Measurements from ENCODE around the gene L3MBTL4.

The L3MBTL4 gene

DNA sequence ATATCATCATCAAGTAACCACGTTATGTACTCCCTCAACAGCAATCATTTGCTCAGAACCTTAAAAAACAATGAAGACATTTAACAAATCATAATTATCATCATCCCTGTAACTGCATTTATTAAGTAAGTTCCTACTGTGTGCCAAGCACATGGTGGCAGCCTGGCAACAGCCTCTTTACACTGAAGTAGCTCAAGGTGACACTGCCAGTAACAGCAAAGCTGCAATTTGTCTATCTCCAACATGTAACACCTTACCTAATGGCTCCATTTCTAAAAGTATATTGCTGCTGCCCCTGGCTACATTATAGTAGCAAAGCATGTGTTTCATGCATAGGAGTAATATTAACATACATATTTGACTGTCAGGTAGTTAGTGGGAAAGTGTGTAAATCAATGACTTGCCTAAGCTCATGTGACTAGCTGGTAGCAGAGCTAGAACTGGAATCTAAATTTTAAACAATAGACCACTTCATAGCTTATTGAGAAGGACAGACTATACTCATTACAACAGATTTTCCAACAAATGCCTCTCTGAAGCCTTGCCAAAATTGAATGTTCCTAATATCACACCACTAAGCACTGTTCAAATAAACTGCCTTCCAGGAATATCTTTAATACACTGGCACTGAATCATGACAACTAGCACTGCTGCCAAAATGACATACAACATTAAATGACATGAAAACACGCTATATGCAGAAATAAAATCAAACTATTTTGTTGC lies 86.7 kb downstream of the L3MBTL4 start:
- no peak for DNase-seq (ENCODE audit: low spot score)
- TF ChIP-seq, protein P1, sequence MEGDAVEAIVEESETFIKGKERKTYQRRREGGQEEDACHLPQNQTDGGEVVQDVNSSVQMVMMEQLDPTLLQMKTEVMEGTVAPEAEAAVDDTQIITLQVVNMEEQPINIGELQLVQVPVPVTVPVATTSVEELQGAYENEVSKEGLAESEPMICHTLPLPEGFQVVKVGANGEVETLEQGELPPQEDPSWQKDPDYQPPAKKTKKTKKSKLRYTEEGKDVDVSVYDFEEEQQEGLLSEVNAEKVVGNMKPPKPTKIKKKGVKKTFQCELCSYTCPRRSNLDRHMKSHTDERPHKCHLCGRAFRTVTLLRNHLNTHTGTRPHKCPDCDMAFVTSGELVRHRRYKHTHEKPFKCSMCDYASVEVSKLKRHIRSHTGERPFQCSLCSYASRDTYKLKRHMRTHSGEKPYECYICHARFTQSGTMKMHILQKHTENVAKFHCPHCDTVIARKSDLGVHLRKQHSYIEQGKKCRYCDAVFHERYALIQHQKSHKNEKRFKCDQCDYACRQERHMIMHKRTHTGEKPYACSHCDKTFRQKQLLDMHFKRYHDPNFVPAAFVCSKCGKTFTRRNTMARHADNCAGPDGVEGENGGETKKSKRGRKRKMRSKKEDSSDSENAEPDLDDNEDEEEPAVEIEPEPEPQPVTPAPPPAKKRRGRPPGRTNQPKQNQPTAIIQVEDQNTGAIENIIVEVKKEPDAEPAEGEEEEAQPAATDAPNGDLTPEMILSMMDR (IDR thresholded peaks at IDR 0.05; ENCODE audit: extremely low read depth, missing control alignments): no peak

DNA sequence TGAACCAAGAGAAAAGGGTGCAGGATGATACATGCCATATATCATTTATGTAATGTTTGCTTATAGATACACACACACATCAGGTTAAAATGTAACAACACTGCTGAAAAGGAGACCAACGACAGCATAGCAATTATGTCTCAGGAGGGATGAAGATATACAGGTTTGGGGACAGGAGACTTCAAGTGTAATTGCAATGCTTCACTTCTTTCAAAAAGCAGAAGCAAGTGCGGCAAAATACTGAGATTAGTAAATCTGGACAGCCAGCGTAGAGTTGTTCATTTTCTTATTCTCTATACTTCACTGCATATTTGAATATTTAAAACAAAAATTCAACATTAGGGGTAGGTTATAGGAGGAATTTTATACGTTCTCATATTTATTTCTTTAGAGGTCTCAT lies 87.2 kb downstream of the L3MBTL4 start:
- DNase-seq (ENCODE audit: low spot score): no peak
- TF ChIP-seq, protein P1 (IDR thresholded peaks at IDR 0.05; ENCODE audit: extremely low read depth, missing control alignments): no peak

DNA sequence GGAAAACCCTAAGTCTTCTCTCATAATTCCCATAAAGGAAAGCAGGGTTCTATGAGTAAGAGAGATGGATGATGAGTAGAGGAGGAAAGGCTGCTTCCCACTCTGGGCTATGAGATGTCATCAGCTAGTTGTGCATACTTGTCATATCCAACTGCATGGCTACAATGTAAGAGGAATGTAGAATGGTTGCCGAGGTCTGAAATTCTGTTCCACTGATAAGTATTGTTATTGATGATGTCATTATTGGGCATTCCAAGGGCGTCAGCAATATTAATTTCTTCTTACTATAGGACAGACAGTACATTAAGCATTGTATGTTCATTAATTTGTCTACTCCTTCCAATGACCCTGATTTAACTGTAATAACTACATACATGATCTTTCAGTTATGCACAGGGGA lies 88.1 kb downstream of the L3MBTL4 start:
- no peak for DNase-seq (ENCODE audit: low spot score)
- TF ChIP-seq, protein P1 (IDR thresholded peaks at IDR 0.05; ENCODE audit: extremely low read depth, missing control alignments): no peak

DNA sequence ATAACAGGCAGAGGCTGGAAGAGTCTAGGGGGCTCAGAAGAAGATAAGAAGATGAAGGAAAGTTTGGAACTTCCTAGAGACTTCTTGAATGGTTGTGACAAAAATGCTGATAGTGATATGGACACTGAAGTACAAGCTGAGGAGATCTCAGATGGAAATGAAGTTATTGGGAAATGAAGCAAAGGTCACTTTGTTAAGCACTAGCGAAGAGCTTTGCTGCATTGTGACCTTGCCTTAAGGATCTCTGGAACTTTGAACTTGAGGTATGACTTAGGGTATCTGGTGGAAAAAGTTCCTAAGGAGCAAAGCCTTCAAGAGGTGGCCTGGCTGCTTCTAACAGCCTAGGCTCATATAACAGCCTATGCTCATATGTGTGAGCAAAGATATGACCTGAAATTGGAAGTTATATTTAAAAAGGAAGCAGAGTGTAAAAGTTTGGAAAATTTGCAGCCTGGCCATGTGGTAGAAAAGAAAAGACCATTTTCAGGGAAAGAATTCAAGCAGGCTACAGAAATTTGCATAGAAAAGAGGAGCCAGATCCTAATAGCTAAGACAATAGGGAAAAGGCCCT lies 91.3 kb downstream of the L3MBTL4 start:
- no peak for DNase-seq (ENCODE audit: low spot score)
- TF ChIP-seq, protein P1 (IDR thresholded peaks at IDR 0.05; ENCODE audit: extremely low read depth, missing control alignments): no peak

DNA sequence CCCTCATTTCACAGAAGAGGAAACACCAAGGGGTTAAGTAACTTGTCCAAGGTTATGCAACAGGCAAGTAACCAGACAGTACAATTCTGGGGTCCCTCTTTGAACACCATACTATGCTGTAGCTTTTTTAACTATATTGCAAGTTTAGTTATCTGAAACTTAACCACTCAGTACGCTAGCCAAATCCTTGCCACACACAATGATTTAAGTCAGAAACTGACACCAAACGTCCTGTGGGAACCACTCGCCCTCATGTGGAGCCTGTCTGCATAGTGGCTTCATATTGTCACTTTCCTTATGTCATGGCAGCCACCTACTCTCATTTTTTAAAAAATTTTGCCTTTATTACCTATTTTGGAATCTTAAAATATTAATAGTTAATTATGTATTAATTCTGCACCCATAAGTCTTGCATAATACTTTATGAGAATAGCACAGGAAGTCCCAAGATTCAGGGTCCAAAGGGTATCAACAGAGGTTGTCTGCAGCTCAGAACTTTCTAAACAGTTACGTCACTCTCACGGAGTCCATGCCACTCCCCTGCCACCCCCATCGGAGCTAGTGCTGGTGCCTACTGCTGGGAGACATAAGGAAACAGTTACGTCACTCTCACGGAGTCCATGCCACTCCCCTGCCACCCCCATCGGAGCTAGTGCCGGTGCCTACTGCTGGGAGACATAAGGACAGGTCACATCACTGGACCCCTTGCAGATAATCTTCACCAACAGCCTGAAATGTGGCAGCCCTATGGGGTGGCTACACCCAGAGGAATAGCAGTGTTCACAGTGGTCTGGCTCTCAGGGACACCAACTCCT lies 99.0 kb downstream of the L3MBTL4 start:
- no peak for DNase-seq (ENCODE audit: low spot score)
- TF ChIP-seq, protein P1 (IDR thresholded peaks at IDR 0.05; ENCODE audit: extremely low read depth, missing control alignments): no peak

DNA sequence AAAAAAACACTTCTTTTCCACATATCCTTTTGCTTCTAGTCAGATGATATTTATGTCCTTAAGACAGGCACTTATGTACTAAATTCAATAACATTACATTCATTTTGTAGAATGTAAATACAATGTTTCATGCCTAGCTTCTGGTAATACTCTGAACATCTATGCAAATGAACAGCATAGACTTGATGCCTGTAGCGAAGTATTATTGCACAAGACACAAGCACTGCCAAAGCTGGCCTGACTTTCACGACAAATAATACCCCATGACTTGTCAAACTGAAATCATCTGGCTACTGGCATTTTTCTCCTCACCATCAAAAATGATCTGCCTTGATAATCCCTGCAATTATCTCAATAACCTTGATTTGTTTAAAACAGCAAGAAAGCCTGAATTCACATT lies 101.3 kb downstream of the L3MBTL4 start:
- no peak for DNase-seq (ENCODE audit: low spot score)
- TF ChIP-seq, protein P1 (IDR thresholded peaks at IDR 0.05; ENCODE audit: extremely low read depth, missing control alignments): no peak

Measured in GM20000 (cell line).